HG03039 (cell line): ENCODE data around the gene FNDC3A.

Experiments used
- ATAC-seq: cut with Tn5 transposase; IDR thresholded peaks from one replicate; pipeline ENCODE4 v1.9.1; 2021; ENCODE audit warnings: mild to moderate bottlenecking, moderate library complexity; ENCODE audit not compliant: unreplicated experiment

Gene FNDC3A

GRCh38 chr13:48975856-48976575 is at the start of gene FNDC3A:
FNDC3A (plus strand) TSS chr13:48975912; CDS start chr13:49006191, 30,279 bp downstream.
- ATAC-seq: peak; percentile 47

GRCh38 chr13:48928757-48929430 is 46.8 kb upstream of the FNDC3A start:
- ATAC-seq: no peak

- ATAC-seq: no peak
Observed at GRCh38 chr13:48930918-48931317, 44.8 kb upstream of the FNDC3A start.

GRCh38 chr13:48938308-48938943 is 37.3 kb upstream of the FNDC3A start:
- ATAC-seq: no peak

GRCh38 chr13:48939728-48940127 is 36.0 kb upstream of the FNDC3A start:
- ATAC-seq: no peak

- no peak for ATAC-seq
Observed at GRCh38 chr13:48942131-48942530, 33.6 kb upstream of the FNDC3A start.

GRCh38 chr13:48944221-48944620 is 31.5 kb upstream of the FNDC3A start:
- no peak for ATAC-seq

- no peak for ATAC-seq
Observed at GRCh38 chr13:48945626-48946025, 30.1 kb upstream of the FNDC3A start.

GRCh38 chr13:48946163-48946562 is 29.5 kb upstream of the FNDC3A start:
- no peak for ATAC-seq

- ATAC-seq: no peak
Observed at GRCh38 chr13:48949566-48950500, 25.9 kb upstream of the FNDC3A start.

- no peak for ATAC-seq
Observed at GRCh38 chr13:48950501-48950875, 25.2 kb upstream of the FNDC3A start.

- ATAC-seq: no peak
Observed at GRCh38 chr13:48954081-48954480, 21.6 kb upstream of the FNDC3A start.

- ATAC-seq: no peak
Observed at GRCh38 chr13:48955536-48955935, 20.2 kb upstream of the FNDC3A start.

GRCh38 chr13:48961379-48961778 is 14.3 kb upstream of the FNDC3A start:
- no peak for ATAC-seq

- ATAC-seq: no peak
Observed at GRCh38 chr13:48962281-48962680, 13.4 kb upstream of the FNDC3A start.

- ATAC-seq: no peak
Observed at GRCh38 chr13:48965736-48966135, 10.0 kb upstream of the FNDC3A start.

GRCh38 chr13:48969685-48970084 is 6.0 kb upstream of the FNDC3A start:
- ATAC-seq: no peak

GRCh38 chr13:48973845-48974431 is 1.8 kb upstream of the FNDC3A start:
- ATAC-seq: no peak

GRCh38 chr13:48975101-48975855 is 434 bp upstream of the FNDC3A start:
- no peak for ATAC-seq
